HG02588 (cell line): ENCODE measurements around the gene STT3B.
"Not testable (repeated sequence)": the region's sequence is repeated elsewhere in the genome, so short reads cannot be mapped to it uniquely, and the experiment has no call there.

Experiments used
- ATAC-seq: cut with Tn5 transposase; IDR thresholded peaks from one replicate; pipeline ENCODE4 v1.9.1; 2021; ENCODE audit warnings: mild to moderate bottlenecking, moderate library complexity; ENCODE audit not compliant: unreplicated experiment

Gene STT3B

DNA sequence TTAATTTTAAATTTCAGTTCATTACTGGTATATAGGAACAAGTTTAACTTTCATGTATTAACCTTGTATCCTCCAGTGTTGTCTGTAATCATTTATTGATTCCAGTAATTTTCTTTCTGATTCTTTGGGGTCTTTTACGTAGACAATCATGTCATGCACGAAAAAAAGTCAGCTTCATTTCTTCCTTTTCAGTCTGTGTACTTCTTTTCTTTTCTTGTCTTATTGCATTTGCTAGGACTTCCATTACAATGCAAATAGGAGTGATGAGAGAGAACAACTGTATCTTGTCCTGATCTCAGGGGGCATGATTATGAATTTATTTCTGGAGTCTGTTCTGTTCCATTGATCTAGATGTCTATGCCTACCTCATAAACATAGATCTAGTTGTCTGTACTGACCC is 56.5 kb downstream of the STT3B start:
- ATAC-seq, result no peak

DNA sequence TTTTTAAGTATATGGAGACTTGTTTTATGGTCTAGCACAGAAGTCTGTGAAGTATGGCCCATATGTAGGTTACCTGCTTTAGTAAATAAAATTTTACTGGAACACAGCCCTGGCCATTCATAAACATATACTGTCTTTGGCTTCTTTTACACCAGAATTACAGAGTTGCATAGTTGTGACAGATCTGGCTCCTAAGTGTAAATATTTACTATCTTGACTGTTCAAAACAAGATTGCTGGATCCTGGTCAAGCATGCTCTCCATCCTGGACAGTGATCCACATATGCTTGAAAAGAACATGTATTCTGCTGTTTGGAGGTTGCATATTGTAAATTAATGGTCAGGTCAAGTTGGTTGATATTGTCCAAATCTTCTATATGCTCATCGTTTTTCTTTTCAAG is 57.9 kb downstream of the STT3B start:
- ATAC-seq, result no peak

DNA sequence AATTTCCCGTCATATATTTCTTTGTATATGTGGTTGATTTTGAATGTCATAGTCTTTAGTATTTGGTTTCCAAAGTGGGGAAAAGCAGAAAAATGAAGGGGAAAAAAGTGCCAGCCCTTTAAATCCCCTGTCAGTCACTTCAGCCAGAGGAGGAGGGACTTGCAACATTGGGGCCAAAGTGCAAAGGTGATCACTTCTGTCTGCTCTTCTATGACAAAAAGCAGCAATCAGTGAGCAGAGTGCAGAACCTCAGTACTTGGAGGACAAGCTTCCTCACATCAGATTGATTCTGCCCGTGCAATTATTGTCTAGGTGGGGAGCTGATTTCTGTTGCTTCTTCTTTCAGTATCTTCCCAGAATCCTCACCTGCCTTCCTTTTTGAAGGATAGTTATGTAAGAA is 60.0 kb downstream of the STT3B start:
- no peak for ATAC-seq

DNA sequence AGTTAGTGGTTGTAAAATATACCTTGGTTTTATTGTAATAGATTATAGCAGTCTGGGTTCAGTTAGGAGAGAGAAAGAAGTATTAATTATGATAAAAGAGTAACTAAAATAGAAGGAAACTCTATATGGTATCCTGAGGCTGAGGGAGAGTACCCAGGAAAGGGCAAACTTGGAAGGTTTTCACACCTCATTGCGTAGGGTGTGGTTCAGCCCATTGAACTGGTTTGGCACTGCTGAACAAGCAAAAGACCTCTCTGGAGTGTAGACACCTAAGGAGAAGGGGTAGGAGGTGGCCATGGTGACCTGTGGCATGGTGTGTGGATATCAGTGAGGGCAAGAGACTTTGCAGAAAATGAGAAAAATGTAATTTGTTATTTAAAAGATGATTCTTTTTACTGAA is 63.5 kb downstream of the STT3B start:
- no peak for ATAC-seq

DNA sequence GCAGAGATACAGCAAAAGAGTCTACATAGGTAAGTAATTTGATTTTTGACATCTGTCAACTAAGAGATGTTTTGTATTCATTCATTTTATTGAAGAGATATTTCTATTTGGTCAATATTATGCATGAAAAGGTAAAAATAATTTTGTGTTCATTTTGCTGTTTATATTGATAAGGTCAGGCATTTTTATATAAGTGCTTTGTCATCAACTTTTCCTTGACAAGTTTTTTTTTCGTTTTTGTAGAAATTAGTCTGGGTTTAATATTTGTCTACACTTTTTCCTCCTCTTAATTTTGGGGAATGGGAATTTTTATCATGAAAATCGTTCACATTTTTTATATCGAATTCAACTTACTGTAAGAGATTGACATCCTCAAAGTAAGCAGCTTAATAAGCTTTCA is 67.7 kb downstream of the STT3B start:
- no peak for ATAC-seq

DNA sequence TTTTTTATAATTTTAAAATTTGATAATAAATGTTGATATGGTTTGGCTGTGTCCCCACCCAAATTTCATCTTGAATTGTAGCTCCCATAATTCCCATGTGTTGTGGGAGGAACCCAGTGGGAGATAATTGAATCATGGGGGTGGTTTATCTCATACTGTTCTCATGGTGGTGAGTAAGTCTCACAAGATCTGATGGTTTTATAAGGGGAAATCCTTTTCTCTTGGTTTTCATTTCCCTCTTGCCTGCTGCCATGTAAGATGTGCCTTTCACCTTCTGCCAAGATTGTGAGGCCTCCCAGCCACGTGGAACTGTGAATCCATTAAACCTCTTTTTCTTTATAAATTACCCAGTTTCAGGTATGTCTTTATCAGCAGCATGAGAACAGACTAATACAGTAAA is 72.6 kb downstream of the STT3B start:
- ATAC-seq, result not testable (repeated sequence)

DNA sequence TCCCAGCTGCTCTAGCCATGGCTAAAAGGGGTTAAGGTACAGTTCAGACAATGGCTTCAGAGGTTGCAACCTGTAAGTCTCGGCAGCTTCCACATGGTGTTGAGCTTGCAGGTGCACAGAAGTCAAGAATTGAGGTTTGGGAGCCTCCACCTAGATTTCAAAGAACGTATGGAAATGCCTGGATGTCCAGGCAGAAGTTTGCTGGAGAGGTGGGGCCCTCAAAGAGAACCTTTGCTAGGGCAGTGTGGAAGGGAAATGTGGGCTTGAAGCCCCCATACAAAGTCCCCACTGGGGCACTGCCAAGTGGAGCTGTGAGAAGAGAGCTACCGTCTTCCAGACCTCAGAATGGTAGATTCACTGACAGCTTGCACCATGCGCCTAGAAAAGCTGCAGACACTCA is 73.7 kb downstream of the STT3B start:
- ATAC-seq, result no peak

DNA sequence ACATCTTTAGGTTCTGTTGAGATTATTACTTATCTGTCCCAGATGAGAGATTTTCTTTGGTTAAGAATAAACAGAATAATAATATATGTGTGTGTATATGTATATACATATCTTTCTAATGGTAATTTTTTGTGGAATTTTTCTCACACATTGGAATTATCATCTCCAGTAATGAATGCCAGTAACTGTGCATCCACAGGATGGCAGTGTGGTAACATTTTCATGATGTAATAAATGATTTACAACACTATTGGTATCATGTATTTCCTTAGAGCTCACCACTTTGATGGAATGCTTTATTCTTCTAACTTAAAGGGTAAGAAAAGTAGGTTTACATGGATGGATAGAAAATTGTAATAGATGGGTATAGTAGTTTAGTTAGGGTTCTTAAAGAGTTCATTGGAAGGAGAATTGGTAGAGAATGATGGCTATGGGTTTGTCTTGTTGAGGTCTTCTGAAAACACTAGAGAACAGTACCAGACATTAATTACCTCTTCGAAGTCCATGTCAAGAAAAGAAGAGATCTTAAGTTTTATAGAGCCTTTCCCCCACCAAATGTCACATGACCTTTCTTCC is 78.1 kb downstream of the STT3B start:
- no peak for ATAC-seq

DNA sequence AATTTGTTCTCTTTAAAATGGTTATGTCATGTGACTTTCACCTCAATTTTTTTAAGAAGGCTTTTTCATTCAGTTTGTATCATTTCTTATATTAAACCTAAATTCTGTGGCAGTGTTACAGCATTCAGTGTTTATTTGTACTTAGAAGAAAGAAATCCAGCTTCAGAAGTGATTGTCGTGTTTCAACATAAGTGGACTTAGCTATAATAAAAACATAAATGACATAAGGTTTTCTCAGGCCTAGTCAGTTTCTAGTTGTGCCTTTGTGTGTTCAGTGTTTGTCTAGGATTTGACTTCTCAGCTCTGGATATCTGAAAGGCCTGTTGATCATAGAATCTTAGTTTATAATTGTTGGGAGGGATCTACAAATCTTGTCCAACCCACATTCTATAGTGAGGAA is 80.5 kb downstream of the STT3B start:
- ATAC-seq, result no peak

DNA sequence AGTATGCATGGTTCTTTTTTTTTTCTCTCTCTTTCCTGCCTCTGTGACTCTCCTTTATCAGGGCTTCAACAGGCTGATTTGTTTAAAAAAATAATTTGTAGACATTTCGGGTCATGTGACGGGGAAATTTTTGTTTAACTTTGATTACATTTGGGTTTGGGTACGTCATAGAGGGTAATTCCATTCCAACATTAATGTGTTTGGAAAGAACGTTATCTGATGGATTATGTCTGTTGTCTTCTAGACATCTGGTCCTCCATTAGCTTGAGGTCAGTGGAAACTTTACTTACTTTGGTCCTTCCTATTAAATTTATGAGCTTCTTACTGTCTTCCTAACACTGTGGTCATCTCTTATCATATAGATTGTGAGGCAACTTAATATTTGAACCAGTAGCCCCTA is 80.9 kb downstream of the STT3B start:
- no peak for ATAC-seq

DNA sequence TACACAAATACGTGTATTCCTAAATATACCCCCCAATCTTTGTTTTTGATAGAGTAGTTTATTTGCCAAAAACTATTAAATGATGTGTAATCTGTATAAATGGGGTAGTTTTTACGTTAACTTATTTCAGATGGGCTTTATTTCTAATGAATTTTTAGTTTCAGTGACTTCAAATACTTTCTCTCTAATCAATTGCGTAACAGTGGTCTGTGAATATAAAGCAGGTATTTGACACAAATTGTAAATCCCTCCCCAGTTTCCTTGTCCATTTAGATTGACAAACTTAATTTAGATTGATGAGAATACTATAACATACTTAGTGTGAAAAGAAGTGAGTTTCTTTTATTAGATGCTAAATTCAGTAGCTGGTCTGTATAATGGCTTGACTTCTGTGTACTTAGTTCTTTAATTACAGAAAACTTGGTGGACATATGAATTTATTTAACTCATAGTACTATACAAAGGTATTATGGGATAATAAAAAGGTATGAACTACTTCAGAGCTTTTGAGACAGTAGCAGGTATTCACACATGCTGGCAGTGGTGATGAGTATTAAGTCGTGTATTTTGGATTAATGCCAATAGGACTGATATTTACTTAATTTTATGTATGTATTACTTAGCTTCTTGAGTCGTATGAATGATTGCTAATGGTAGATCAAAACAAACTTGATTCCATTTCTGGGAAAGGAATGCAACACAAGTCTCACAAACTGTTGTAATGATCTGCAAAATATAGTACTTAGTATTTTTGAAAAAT is 81.6 kb downstream of the STT3B start:
- no peak for ATAC-seq

DNA sequence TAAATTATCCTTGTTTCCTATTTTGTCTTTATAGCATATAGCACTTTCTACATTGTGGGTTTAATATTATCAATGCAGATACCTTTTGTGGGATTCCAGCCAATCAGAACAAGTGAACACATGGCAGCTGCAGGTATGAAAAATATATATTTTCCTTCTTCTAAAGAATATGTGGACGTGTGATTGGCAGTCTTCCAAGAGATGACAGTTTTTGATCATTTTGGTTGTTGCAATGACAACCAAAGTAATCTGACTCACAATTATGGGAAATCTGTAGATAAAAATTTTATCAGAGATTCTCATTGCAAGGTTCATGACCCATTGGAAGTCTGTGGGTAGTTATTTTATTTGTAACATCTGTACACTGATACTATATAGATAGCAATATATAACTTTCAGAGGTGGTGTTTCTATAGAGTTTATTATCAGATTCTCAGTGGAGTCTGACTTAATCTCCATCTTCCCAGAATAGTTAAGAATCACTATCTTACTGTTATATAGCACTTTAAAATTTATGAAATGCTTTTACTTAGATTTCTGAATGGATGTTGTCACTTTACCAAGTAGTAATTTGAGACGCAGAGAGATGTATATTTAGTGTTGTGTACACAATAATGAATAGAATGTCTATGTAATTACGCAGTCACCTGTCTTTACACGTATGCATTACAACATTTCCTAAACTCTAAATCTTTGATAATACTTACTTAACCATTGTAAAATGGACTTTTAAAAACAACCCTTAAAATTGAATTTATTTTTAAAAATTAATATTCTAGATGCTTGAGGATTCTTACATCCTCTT is 82.5 kb downstream of the STT3B start:
- no peak for ATAC-seq

DNA sequence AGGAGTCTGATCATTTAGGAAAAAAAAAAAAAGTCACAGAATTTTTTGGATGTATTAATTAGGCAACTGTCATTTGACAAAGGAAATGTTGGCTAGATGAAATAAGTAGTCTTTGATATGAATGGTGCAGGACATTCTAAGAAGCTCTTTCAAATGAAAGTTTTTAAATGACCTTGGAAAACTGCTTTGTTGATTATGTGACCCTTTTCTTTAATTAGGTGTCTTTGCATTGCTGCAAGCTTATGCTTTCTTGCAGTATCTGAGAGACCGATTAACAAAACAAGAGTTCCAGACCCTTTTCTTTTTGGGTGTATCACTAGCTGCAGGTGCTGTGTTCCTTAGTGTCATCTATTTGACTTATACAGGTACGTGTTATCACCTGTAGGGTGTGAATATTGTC is 84.0 kb downstream of the STT3B start:
- ATAC-seq, result no peak

DNA sequence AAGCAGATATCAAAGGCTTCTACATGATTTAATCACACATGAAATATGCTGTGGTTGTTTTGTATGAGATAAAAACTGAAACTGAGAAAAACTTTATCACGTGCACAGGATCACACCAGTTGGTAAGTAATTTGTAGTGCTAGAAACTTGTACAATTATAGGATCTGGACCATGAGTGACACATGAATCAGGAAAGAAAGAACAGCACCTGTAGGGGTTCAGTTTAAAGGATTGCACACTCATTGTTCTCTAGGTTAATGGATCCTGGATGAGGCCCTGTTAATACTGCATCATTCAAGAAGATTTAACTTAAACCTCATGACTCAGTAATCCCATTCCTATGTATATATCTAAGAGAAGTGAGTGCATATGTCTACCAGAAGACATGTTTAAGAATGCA is 87.9 kb downstream of the STT3B start:
- no peak for ATAC-seq

DNA sequence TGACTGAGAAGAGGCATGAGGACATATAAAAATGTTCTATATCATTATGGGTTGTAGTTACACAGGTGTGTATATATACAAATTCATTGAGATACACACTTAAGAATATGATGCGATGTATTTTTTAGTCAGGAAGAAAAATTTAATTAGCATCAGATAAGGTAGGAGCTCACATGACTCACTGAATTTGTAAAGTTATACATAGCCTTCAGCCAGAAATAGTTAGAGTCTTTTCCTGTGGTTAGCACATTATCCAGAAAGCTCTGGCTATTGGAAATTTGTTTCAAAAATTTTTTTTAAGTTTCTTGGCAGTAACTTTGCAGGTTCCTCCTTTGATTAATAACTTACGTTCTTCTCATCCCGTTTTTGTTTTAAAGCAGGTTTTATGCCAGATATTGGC is 88.6 kb downstream of the STT3B start:
- ATAC-seq, result no peak

DNA sequence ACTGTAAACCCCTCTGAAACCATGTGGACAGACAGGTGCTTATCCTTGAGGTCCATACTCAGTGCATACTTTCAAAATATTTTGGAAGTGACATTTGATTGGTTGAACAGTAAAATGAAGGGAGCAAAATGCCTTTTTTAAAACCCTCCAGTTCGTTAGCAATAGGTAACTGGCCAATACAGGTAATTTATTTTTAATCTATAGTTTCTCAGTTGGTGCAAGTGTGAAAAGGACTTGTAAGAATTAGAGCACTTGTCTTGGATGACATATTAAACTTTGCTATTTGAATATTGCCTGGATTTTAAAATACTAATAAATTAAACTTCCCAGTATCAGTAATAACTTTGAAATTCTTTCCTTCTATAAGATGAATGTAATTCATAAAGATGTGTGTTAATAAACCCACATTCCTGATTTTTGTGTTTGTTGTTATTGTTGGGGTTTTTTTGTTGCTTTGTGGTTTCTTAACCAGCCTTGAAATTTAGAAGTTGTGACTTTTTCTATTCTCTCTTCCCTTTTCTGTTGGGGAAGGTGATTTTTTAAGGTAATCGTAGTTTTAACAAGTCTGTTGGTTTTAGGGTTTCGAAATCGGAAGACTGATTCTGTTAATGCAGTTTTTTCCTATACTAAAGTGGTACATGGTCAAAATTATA is 90.0 kb downstream of the STT3B start:
- ATAC-seq, result peak; percentile 67

DNA sequence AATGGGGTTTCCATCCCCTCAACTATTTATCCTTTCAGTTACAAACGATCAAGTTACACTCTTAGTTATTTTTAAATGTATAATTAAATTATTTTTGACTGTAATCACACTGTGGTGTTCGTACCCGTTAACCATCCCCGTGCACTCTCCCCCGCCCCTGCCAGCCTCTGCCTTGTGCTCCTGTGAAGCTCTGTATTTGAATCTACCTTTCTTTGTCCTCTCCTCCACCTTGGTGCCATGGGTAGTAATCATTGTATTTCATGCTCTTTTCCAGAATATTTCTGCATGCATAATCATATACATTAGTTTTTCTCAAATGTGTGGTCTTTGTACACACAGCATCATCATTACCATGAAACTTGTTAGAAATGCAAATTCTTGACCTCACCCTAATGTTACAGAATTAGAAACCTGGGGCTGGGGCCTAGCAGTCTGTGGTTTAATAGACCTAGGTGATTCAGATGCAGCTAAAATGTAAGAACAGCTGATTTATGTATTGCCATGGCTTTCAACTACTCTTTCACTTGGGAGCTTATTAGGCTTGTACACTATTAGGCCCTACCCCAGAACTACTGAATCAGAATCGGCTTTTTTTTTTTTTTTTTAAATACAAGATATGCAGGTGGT is 91.5 kb downstream of the STT3B start:
- no peak for ATAC-seq

DNA sequence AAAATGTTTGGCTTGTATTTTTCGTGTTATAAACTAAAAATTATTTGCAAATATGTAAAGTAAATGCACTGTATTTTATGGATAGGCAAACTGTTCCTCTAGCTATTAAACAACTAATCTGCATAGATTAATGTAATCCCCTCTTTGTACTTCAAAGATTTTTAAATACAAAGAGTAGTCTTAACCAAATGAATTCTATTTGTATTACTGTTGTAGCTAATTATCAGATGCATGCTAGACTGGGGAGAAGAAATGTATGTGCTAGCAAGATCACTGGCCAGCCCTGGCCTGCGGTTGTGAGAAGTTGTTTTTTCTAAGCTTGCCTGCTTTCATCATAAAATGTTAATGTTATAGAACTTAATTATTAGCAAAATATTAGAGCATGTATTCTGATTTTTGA is 92.6 kb downstream of the STT3B start:
- ATAC-seq, result no peak

DNA sequence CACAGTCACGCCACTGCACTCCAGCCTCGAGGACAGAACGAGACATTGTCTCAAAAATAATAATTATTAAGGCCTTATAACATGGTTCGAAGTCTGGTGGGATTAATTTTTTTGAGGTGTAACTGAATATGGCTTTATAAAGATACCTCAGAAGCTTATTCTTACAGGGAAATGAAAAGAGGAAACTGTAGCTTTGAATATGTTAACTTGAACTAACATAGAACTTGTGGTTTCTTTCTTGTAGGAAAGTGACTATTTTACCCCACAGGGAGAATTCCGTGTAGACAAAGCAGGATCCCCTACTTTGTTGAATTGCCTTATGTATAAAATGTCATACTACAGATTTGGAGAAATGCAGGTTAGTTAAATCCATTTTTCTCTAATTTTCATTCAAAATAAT is 96.3 kb downstream of the STT3B start:
- no peak for ATAC-seq

DNA sequence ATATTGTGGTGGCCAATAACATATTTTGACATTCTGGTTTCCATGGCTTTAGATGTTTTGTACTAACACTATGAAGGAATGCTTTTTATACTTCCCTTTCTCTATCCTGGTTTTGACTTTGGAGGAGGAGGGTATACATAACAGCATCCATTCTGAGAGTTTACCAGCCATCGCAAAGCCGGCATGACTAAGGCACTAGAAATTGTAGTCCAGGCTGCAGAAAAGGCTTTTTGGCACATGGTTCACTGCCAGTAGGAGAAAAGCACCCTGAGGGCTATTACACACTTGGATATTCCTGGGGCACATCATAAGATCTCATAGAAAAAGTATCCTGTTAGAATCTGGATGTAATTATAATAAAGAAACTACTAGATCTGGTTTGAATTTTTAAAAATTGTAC is 101.8 kb downstream of the STT3B start:
- no peak for ATAC-seq

DNA sequence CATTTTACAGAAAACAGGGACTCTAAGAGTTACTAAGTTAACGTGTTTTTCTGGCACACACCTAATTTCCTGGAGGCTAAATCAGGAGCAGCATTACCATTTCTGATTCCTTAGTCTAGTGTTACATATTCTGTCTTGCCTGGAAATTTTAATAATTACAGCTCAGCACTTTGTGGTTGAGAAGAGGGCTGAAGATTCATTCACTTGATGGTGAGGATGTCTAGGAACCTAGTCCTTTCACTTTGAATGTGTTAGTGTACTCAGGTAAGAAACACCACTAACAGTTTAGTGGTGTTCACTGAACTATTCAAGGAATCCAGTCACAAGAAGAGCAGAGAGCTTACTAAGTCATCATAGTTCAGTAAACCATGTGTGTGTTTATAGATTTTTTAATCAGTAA is 102.8 kb downstream of the STT3B start:
- ATAC-seq, result no peak
